Hepatocyte (in vitro differentiated cells): ENCODE measurements around the gene ZMAT2. TPM values are rescaled to one million over a fixed set of nuclear protein-coding genes. Genes with fewer than 3 reads are reported as not detected.

Source experiments
- DNase-seq: peaks from one replicate; pipeline ENCODE4 v3.0.0-alpha.2; 2016; ENCODE audit warnings: low spot score
- H2AFZ ChIP-seq: fragments of 200-600 bp; sonication (generic); 2 replicates; pipeline ENCODE4 v1.6.0; 2016; ENCODE audit warnings: antibody characterized with exemption, mild to moderate bottlenecking
- H3K27ac ChIP-seq: fragments of 200-600 bp; sonication (generic); 2 replicates; pipeline ENCODE4 v1.5.1; 2016; ENCODE audit warnings: mild to moderate bottlenecking
- H3K27me3 ChIP-seq: fragments of 200-600 bp; sonication (generic); 2 replicates; pipeline ENCODE4 v1.6.1; 2016
- H3K36me3 ChIP-seq: fragments of 200-600 bp; sonication (generic); replicated peaks from 2 replicates; pipeline ENCODE4 v1.5.1; 2016; ENCODE audit warnings: low read depth; ENCODE audit not compliant: insufficient read depth
- H3K4me1 ChIP-seq: fragments of 200-600 bp; sonication (generic); 2 replicates; pipeline ENCODE4 v1.5.1; 2016; ENCODE audit warnings: mild to moderate bottlenecking, moderate library complexity; ENCODE audit not compliant: insufficient read depth
- H3K4me2 ChIP-seq: fragments of 200-600 bp; sonication (generic); 2 replicates; pipeline ENCODE4 v1.6.0; 2016
- H3K4me3 ChIP-seq: fragments of 200-600 bp; sonication (generic); 2 replicates; pipeline ENCODE4 v1.5.1; 2016; ENCODE audit warnings: mild to moderate bottlenecking
- H3K79me2 ChIP-seq: fragments of 200-600 bp; sonication (generic); 2 replicates; pipeline ENCODE4 v1.6.0; 2017; ENCODE audit warnings: mild to moderate bottlenecking
- H3K9me2 ChIP-seq: fragments of 200-600 bp; sonication (generic); replicated peaks from 2 replicates; pipeline ENCODE4 v1.6.0; 2017; ENCODE audit warnings: mild to moderate bottlenecking; ENCODE audit not compliant: insufficient read depth
- H3K9me3 ChIP-seq: fragments of 200-600 bp; sonication (generic); 2 replicates; pipeline ENCODE4 v1.5.1; 2016; ENCODE audit warnings: low read depth, mild to moderate bottlenecking
- H4K20me1 ChIP-seq: fragments of 200-600 bp; sonication (generic); 2 replicates; pipeline ENCODE4 v1.6.0; 2016; ENCODE audit warnings: mild to moderate bottlenecking; ENCODE audit not compliant: insufficient read depth, poor library complexity, severe bottlenecking
- CTCF ChIP-seq: fragments of 200-600 bp; sonication (generic); IDR thresholded peaks from 2 replicates; pipeline ENCODE4 v1.5.1; 2016; ENCODE audit warnings: antibody characterized with exemption, mild to moderate bottlenecking; ENCODE audit not compliant: poor library complexity
- EZH2 ChIP-seq: fragments of 200-600 bp; sonication (generic); IDR thresholded peaks from 2 replicates; pipeline ENCODE4 v1.6.1; 2016; ENCODE audit warnings: antibody characterized with exemption, mild to moderate bottlenecking, borderline replicate concordance
- EZH2phosphoT487 ChIP-seq: fragments of 200-600 bp; sonication (generic); IDR thresholded peaks from one replicate; pipeline ENCODE4 v1.6.1; 2018; ENCODE audit warnings: antibody characterized with exemption, mild to moderate bottlenecking, low read depth, moderate library complexity; ENCODE audit not compliant: unreplicated experiment, severe bottlenecking
- WGBS: methylation state at CpG from one replicate; pipeline ENCODE4 v1.1.6; 2016; ENCODE audit warnings: low lambda C conversion rate; ENCODE audit errors: missing lambda C conversion rate; 5-methylcytosine and 5-hydroxymethylcytosine counted together
- polyA plus RNA-seq: library from polyadenylated mRNA; unstranded; fragments of >200 nt; fragmentation: Nextera tagmentation; extraction: Ambion mirVana; gene quantifications from 2 replicates; pipeline ENCODE4 v1.2.1, GENCODE V29; 2016
- small RNA-seq: library from RNA; depleted of rRNA; stranded (forward); fragments of <200 nt; gene quantifications from one replicate; pipeline ENCODE3, GENCODE V24; 2014
- total RNA-seq: library from RNA; depleted of rRNA; stranded (reverse); fragments of >200 nt; gene quantifications from 2 replicates; pipeline ENCODE4 v1.2.3, GENCODE V29; 2014

ZMAT2 gene
- total and polyA plus RNA-seq, 2 experiments from 2014 or later, result 29.5 to 40.9 TPM

GRCh38 chr5:140737486-140737885 lies 37.2 kb downstream of the ZMAT2 start:
- no peak for DNase-seq
- H3K9me3 ChIP-seq, result no peaks in the 10 kb centered on the region
- no peak overlapping the region for H3K4me2 ChIP-seq
- H3K27me3 ChIP-seq, result peaks cover 5% of the 10 kb centered on the region
- H3K4me3 ChIP-seq, result no peak overlapping the region
- H3K79me2 ChIP-seq, result no peaks in the 10 kb centered on the region
- no peaks in the 10 kb centered on the region for H3K36me3 ChIP-seq
- no peaks in the 10 kb centered on the region for H3K4me1 ChIP-seq
- TF ChIP-seq EZH2phosphoT487 (no peak), CTCF (no peak), EZH2 (no peak)
- H4K20me1 ChIP-seq, result no peaks in the 10 kb centered on the region
- no peak overlapping the region for H3K27ac ChIP-seq
- no peak overlapping the region for H2AFZ ChIP-seq
- no peaks in the 10 kb centered on the region for H3K9me2 ChIP-seq
- 81% methylated on average over 1 of the region's 1 CpG for WGBS

DNA sequence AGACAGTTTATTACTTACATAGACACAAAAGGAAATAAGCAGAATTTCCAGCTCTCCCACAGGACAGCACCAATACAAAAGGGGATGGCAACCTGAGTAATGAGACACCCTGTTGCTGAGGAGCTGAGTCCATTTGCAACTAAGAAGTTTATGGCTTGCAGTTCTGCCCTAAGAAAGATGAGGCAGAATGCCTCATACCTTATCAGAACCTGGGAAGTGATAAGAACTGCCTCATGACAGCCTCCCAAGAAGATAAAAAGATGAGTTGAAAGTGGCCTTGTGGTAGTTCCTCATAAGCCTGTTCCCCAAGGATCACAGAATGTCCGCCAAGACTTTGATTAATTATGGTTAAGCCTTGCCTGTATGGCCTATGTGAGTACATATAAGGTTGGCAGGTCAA lies 41.7 kb downstream of the ZMAT2 start:
- 60% methylated on average over 1 of the region's 1 CpG for WGBS
- DNase-seq, result no peak

GRCh38 chr5:140753561-140753960 lies 53.3 kb downstream of the ZMAT2 start:
- H3K27me3 ChIP-seq, result no peaks in the 10 kb centered on the region
- no peaks in the 10 kb centered on the region for H3K79me2 ChIP-seq
- no peak overlapping the region for H3K4me2 ChIP-seq
- 79% methylated on average over 5 of the region's 5 CpGs for WGBS
- no peak overlapping the region for H3K4me3 ChIP-seq
- no peaks in the 10 kb centered on the region for H4K20me1 ChIP-seq
- H2AFZ ChIP-seq, result no peak overlapping the region
- H3K27ac ChIP-seq, result no peak overlapping the region
- H3K4me1 ChIP-seq, result no peaks in the 10 kb centered on the region
- H3K9me2 ChIP-seq, result no peaks in the 10 kb centered on the region
- DNase-seq, result no peak
- no peaks in the 10 kb centered on the region for H3K36me3 ChIP-seq
- TF ChIP-seq EZH2, result no peak
- TF ChIP-seq EZH2phosphoT487, result no peak
- no peak for TF ChIP-seq CTCF
- peaks cover 4% of the 10 kb centered on the region for H3K9me3 ChIP-seq

More for the DNA sequence above, 41.7 kb downstream of the ZMAT2 start:
- TF ChIP-seq EZH2 (no peak), CTCF (no peak), EZH2phosphoT487 (no peak)
- H3K27me3 ChIP-seq, result no peaks in the 10 kb centered on the region
- H4K20me1 ChIP-seq, result no peaks in the 10 kb centered on the region
- no peak overlapping the region for H3K4me2 ChIP-seq
- no peaks in the 10 kb centered on the region for H3K79me2 ChIP-seq
- H3K9me2 ChIP-seq, result no peaks in the 10 kb centered on the region
- no peaks in the 10 kb centered on the region for H3K4me1 ChIP-seq
- H3K36me3 ChIP-seq, result no peaks in the 10 kb centered on the region
- no peak overlapping the region for H3K4me3 ChIP-seq
- H3K27ac ChIP-seq, result no peak overlapping the region
- no peak overlapping the region for H2AFZ ChIP-seq
- no peaks in the 10 kb centered on the region for H3K9me3 ChIP-seq

Small RNA genes within 50 kb of the gene (small RNA-seq; reads per million reads assigned to genes)
- gene VTRNA1-1 (141 reads per million, percentile 98 among the genes with 10 or more reads in this experiment), gene VTRNA1-2 (23.2 reads per million, percentile 96 among the genes with 10 or more reads in this experiment), gene VTRNA1-3 (3.0 reads per million, percentile 90 among the genes with 10 or more reads in this experiment)

Other genes starting within 250 kb of the ZMAT2 start
- 2.7 and 3.5 TPM in 2 replicates for gene EIF4EBP3, start 152.8 kb upstream of the ZMAT2 start, total RNA-seq
- 6.6 and 6.9 TPM in 2 replicates for gene EIF4EBP3, start 152.8 kb upstream of the ZMAT2 start, polyA plus RNA-seq
- 24.4 and 26.5 TPM in 2 replicates for gene SRA1, start 143.0 kb upstream of the ZMAT2 start, total RNA-seq
- 66.4 and 66.6 TPM in 2 replicates for gene SRA1, start 143.0 kb upstream of the ZMAT2 start, polyA plus RNA-seq
- 19.5 and 21.0 TPM in 2 replicates for gene APBB3, start 135.8 kb upstream of the ZMAT2 start, total RNA-seq
- 41.5 and 51.5 TPM in 2 replicates for gene APBB3, start 135.8 kb upstream of the ZMAT2 start, polyA plus RNA-seq
- 29.2 and 34.1 TPM in 2 replicates for gene SLC35A4, start 135.6 kb upstream of the ZMAT2 start, total RNA-seq
- gene SLC35A4, start 135.6 kb upstream of the ZMAT2 start, polyA plus RNA-seq, result 70.4 and 81.0 TPM in 2 replicates
- gene CD14, start 67.3 kb upstream of the ZMAT2 start, total RNA-seq, result 0.84 and 2.3 TPM in 2 replicates
- 0.45 and 1.9 TPM in 2 replicates for gene CD14, start 67.3 kb upstream of the ZMAT2 start, polyA plus RNA-seq
- gene TMCO6, start 61.0 kb upstream of the ZMAT2 start, total RNA-seq, result 10.0 and 25.8 TPM in 2 replicates
- 9.3 and 13.1 TPM in 2 replicates for gene TMCO6, start 61.0 kb upstream of the ZMAT2 start, polyA plus RNA-seq
- 82.7 and 82.9 TPM in 2 replicates for gene NDUFA2, start 52.8 kb upstream of the ZMAT2 start, total RNA-seq
- gene NDUFA2, start 52.8 kb upstream of the ZMAT2 start, polyA plus RNA-seq, result 161 and 182 TPM in 2 replicates
- 68.7 and 72.2 TPM in 2 replicates for gene IK, start 52.6 kb upstream of the ZMAT2 start, total RNA-seq
- 75.0 and 83.2 TPM in 2 replicates for gene IK, start 52.6 kb upstream of the ZMAT2 start, polyA plus RNA-seq
- 21.2 and 21.4 TPM in 2 replicates for gene WDR55, start 35.5 kb upstream of the ZMAT2 start, total RNA-seq
- 23.0 and 25.6 TPM in 2 replicates for gene WDR55, start 35.5 kb upstream of the ZMAT2 start, polyA plus RNA-seq
- 0.36 and 1.3 TPM in 2 replicates for gene DND1, start 26.9 kb upstream of the ZMAT2 start, total RNA-seq
- gene DND1, start 26.9 kb upstream of the ZMAT2 start, polyA plus RNA-seq, result 0.52 and 0.85 TPM in 2 replicates
- 40.0 and 41.1 TPM in 2 replicates for gene HARS1, start 9.1 kb upstream of the ZMAT2 start, total RNA-seq
- 56.6 and 58.8 TPM in 2 replicates for gene HARS1, start 9.1 kb upstream of the ZMAT2 start, polyA plus RNA-seq
- gene HARS2, start 9.0 kb upstream of the ZMAT2 start, total RNA-seq, result 22.8 and 26.9 TPM in 2 replicates
- 28.6 and 32.3 TPM in 2 replicates for gene HARS2, start 9.0 kb upstream of the ZMAT2 start, polyA plus RNA-seq
- 0.04 TPM in 1 of 2 replicates, not detected in the other for gene PCDHA1, start 85.7 kb downstream of the ZMAT2 start, total RNA-seq
- gene PCDHA1, start 85.7 kb downstream of the ZMAT2 start, polyA plus RNA-seq, result not detected in 2 replicates
- gene PCDHA2, start 94.4 kb downstream of the ZMAT2 start, total RNA-seq, result 2.3 and 3.9 TPM in 2 replicates
- 2.0 and 2.6 TPM in 2 replicates for gene PCDHA2, start 94.4 kb downstream of the ZMAT2 start, polyA plus RNA-seq
- gene PCDHA3, start 100.6 kb downstream of the ZMAT2 start, total RNA-seq, result 0.84 and 1.1 TPM in 2 replicates
- gene PCDHA3, start 100.6 kb downstream of the ZMAT2 start, polyA plus RNA-seq, result 0.12 and 0.49 TPM in 2 replicates
- gene PCDHA4, start 106.6 kb downstream of the ZMAT2 start, total RNA-seq, result 25.2 and 30.0 TPM in 2 replicates
- gene PCDHA4, start 106.6 kb downstream of the ZMAT2 start, polyA plus RNA-seq, result 9.1 and 12.3 TPM in 2 replicates
- 2.2 and 2.5 TPM in 2 replicates for gene PCDHA5, start 121.2 kb downstream of the ZMAT2 start, total RNA-seq
- 0.15 and 0.45 TPM in 2 replicates for gene PCDHA5, start 121.2 kb downstream of the ZMAT2 start, polyA plus RNA-seq
- 3.2 and 3.4 TPM in 2 replicates for gene PCDHA6, start 127.5 kb downstream of the ZMAT2 start, total RNA-seq
- 0.27 and 0.38 TPM in 2 replicates for gene PCDHA6, start 127.5 kb downstream of the ZMAT2 start, polyA plus RNA-seq
- 1.7 and 3.3 TPM in 2 replicates for gene PCDHA7, start 133.8 kb downstream of the ZMAT2 start, total RNA-seq
- 0.11 and 0.95 TPM in 2 replicates for gene PCDHA7, start 133.8 kb downstream of the ZMAT2 start, polyA plus RNA-seq
- gene PCDHA8, start 140.7 kb downstream of the ZMAT2 start, total RNA-seq, result 1.6 and 1.9 TPM in 2 replicates
- gene PCDHA8, start 140.7 kb downstream of the ZMAT2 start, polyA plus RNA-seq, result 0.13 and 0.44 TPM in 2 replicates
- 1.5 and 2.5 TPM in 2 replicates for gene PCDHA9, start 147.9 kb downstream of the ZMAT2 start, total RNA-seq
- 0.57 and 0.90 TPM in 2 replicates for gene PCDHA9, start 147.9 kb downstream of the ZMAT2 start, polyA plus RNA-seq
- 9.7 and 13.8 TPM in 2 replicates for gene PCDHA10, start 155.4 kb downstream of the ZMAT2 start, total RNA-seq
- gene PCDHA10, start 155.4 kb downstream of the ZMAT2 start, polyA plus RNA-seq, result 7.4 and 7.7 TPM in 2 replicates
- gene PCDHA11, start 168.5 kb downstream of the ZMAT2 start, total RNA-seq, result 1.8 and 4.5 TPM in 2 replicates
- gene PCDHA11, start 168.5 kb downstream of the ZMAT2 start, polyA plus RNA-seq, result 2.5 TPM in 2 replicates
- 18.7 TPM in 2 replicates for gene PCDHA12, start 174.9 kb downstream of the ZMAT2 start, total RNA-seq
- gene PCDHA12, start 174.9 kb downstream of the ZMAT2 start, polyA plus RNA-seq, result 7.2 and 7.8 TPM in 2 replicates
- gene PCDHA13, start 181.7 kb downstream of the ZMAT2 start, total RNA-seq, result 4.1 and 4.3 TPM in 2 replicates
- gene PCDHA13, start 181.7 kb downstream of the ZMAT2 start, polyA plus RNA-seq, result 0.27 and 1.2 TPM in 2 replicates
- gene PCDHAC1, start 225.9 kb downstream of the ZMAT2 start, total RNA-seq, result 6.3 and 7.0 TPM in 2 replicates
- gene PCDHAC1, start 225.9 kb downstream of the ZMAT2 start, polyA plus RNA-seq, result 0.41 and 1.3 TPM in 2 replicates